HL-60 (cell line): ENCODE measurements around the gene ARHGAP40.

Experiments
- CTCF ChIP-seq: IDR thresholded peaks from one replicate; pipeline ENCODE4 v1.5.1; 2011; ENCODE audit warnings: low read length, control low read depth, inconsistent platforms; ENCODE audit not compliant: insufficient read depth
- GABPA ChIP-seq: IDR thresholded peaks from 2 replicates; pipeline ENCODE4 v1.6.1; 2012; ENCODE audit warnings: low read depth
- POLR2AphosphoS5 ChIP-seq: IDR thresholded peaks from 2 replicates; pipeline ENCODE4 v1.6.1; 2012; ENCODE audit warnings: low read depth

GRCh38 chr20:38559764-38560163, 41.8 kb upstream of the ARHGAP40 start:
- TF ChIP-seq CTCF (no peak), POLR2AphosphoS5 (no peak), GABPA (no peak)
